HEK293 (cell line): ENCODE data around the gene ZBTB43.

Source experiments
- AEBP2 ChIP-seq: fragments of 450-650 bp; formaldehyde crosslinking; IDR thresholded peaks from 2 replicates; pipeline ENCODE4 v1.5.1; 2016; ENCODE audit warnings: missing biosample characterization, missing genetic modification characterization, borderline replicate concordance
- CTCF ChIP-seq: fragments of 450-650 bp; formaldehyde crosslinking; IDR thresholded peaks from 2 replicates; pipeline ENCODE4 v1.5.1; 2016; ENCODE audit warnings: missing biosample characterization, missing genetic modification characterization
- GLIS1 ChIP-seq: fragments of 450-650 bp; formaldehyde crosslinking; IDR thresholded peaks from 2 replicates; pipeline ENCODE4 v1.5.1; 2016; ENCODE audit warnings: missing biosample characterization, missing genetic modification characterization
- INSM2 ChIP-seq: fragments of 450-650 bp; formaldehyde crosslinking; IDR thresholded peaks from 2 replicates; pipeline ENCODE4 v1.5.1; 2016; ENCODE audit warnings: missing biosample characterization, missing genetic modification characterization
- KLF7 ChIP-seq: fragments of 450-650 bp; formaldehyde crosslinking; IDR thresholded peaks from 2 replicates; pipeline ENCODE4 v1.5.1; 2016; ENCODE audit warnings: missing biosample characterization, missing genetic modification characterization, borderline replicate concordance
- PATZ1 ChIP-seq: fragments of 450-650 bp; formaldehyde crosslinking; IDR thresholded peaks from 2 replicates; pipeline ENCODE4 v1.5.1; 2016; ENCODE audit warnings: missing biosample characterization, missing genetic modification characterization
- SETDB1 ChIP-seq: IDR thresholded peaks from one replicate; pipeline ENCODE4 v1.6.1; 2017; ENCODE audit warnings: mild to moderate bottlenecking, low read length, moderate library complexity, mixed read lengths; ENCODE audit not compliant: insufficient read length
- TSHZ1 ChIP-seq: fragments of 450-650 bp; formaldehyde crosslinking; IDR thresholded peaks from 2 replicates; pipeline ENCODE4 v1.5.1; 2016; ENCODE audit warnings: missing biosample characterization, missing genetic modification characterization, borderline replicate concordance
- ZFP37 ChIP-seq: fragments of 450-650 bp; formaldehyde crosslinking; IDR thresholded peaks from 2 replicates; pipeline ENCODE4 v1.5.1; 2016; ENCODE audit warnings: missing biosample characterization, missing genetic modification characterization
- ZNF335 ChIP-seq: fragments of 450-650 bp; formaldehyde crosslinking; conservative IDR thresholded peaks from 2 replicates; pipeline ENCODE4 v1.5.1; 2016; ENCODE audit warnings: missing biosample characterization, missing genetic modification characterization
- ZNF48 ChIP-seq: fragments of 450-650 bp; formaldehyde crosslinking; IDR thresholded peaks from 2 replicates; pipeline ENCODE4 v1.5.1; 2016; ENCODE audit warnings: missing biosample characterization, missing genetic modification characterization
- ZNF670 ChIP-seq: fragments of 450-650 bp; formaldehyde crosslinking; IDR thresholded peaks from 2 replicates; pipeline ENCODE4 v1.5.1; 2016; ENCODE audit warnings: missing biosample characterization, missing genetic modification characterization, low read depth
- ZNF76 ChIP-seq: fragments of 450-650 bp; formaldehyde crosslinking; IDR thresholded peaks from 2 replicates; pipeline ENCODE4; 2016; ENCODE audit warnings: low read depth, missing biosample characterization, missing genetic modification characterization, borderline replicate concordance

- TF ChIP-seq ZFP37 (tag by site-specific recombination) (no peak), CTCF (tag by site-specific recombination) (no peak), KLF7 (tag by site-specific recombination) (no peak), SETDB1 (no peak), INSM2 (no peak), ZNF670 (tag by site-specific recombination) (no peak), PATZ1 (tag by site-specific recombination) (no peak), TSHZ1 (tag by site-specific recombination) (no peak), ZNF48 (tag by site-specific recombination) (no peak), ZNF76 (no peak), AEBP2 (no peak), GLIS1 (tag by site-specific recombination) (no peak), ZNF335 (no peak)
Observed at GRCh38 chr9:126842977-126843799, 38.3 kb downstream of the ZBTB43 start.
